Sigmoid colon (tissue), 7 donors: ENCODE data around the gene GTSE1. TPM values are rescaled to one million over a fixed set of nuclear protein-coding genes. Genes with fewer than 3 reads are reported as not detected.

ENCODE experiments used
- DNase-seq: peaks from one replicate; pipeline ENCODE4 v3.0.0-alpha.2; 2019
- H3K27ac ChIP-seq, 4 donors: fragments of 200-600 bp; sonication (generic); one replicate each; pipeline ENCODE4 v1.5.1; 2016 to 2019; ENCODE audit warnings: mild to moderate bottlenecking in 1 of 4
- H3K27me3 ChIP-seq, 3 donors: fragments of 200-600 bp; sonication (generic); one replicate each; pipeline ENCODE4 v1.5.1; 2019; ENCODE audit warnings: mild to moderate bottlenecking in 1 of 3
- H3K36me3 ChIP-seq, 4 donors: fragments of 200-600 bp; sonication (generic); one replicate each; pipeline ENCODE4 v1.5.1; 2016 to 2019
- H3K4me1 ChIP-seq, 4 donors: fragments of 200-600 bp; sonication (generic); one replicate each; pipeline ENCODE4 v1.5.1; 2017 to 2019
- H3K4me3 ChIP-seq, 4 donors: fragments of 200-600 bp; sonication (generic); one replicate each; pipeline ENCODE4 v1.5.1; 2017 to 2019; ENCODE audit warnings: mild to moderate bottlenecking in 2 of 4, moderate library complexity in 1 of 4
- H3K9me3 ChIP-seq, 4 donors: fragments of 200-600 bp in 3 of 4; sonication (generic) in 3 of 4; one replicate each; pipeline versions ENCODE4 v1.5.1 to v1.6.1; 2013 to 2019
- EP300 ChIP-seq, 4 donors: sonication (generic); formaldehyde crosslinking; IDR thresholded peaks; one replicate each; pipeline ENCODE4 v1.6.1; 2017; ENCODE audit warnings: antibody characterized with exemption in 4 of 4
- POLR2A ChIP-seq, 2 donors: fragments of 450-650 bp; IDR thresholded peaks; one replicate each; pipeline ENCODE4 v1.6.1; 2016; ENCODE audit warnings: antibody characterized with exemption in 2 of 2, mild to moderate bottlenecking in 2 of 2, moderate library complexity in 2 of 2
- POLR2AphosphoS5 ChIP-seq, 4 donors: sonication (generic); formaldehyde crosslinking; IDR thresholded peaks; one replicate each; pipeline ENCODE4 v1.6.1; 2017; ENCODE audit warnings: antibody characterized with exemption in 4 of 4
- WGBS, 2 donors: extraction: QIAGEN DNeasy Blood & Tissue Kit; methylation state at CpG; one replicate each; pipeline ENCODE4 v1.1.7; 2013; 5-methylcytosine and 5-hydroxymethylcytosine counted together
- intact Hi-C: fragments of 100-400 bp; cut with DNase I; formaldehyde crosslinking; loops from one replicate; pipeline ENCODE4 v1.15.1; 2023
- polyA plus RNA-seq, 3 donors: library from polyadenylated mRNA; stranded (reverse); fragments of 200-250 nt; gene quantifications; one replicate each; pipeline ENCODE4 v1.2.3, GENCODE V29; 2013
- total RNA-seq, 4 donors: library from RNA; depleted of rRNA; stranded (reverse); fragments of >200 nt; gene quantifications; one replicate each; pipeline ENCODE4 v1.1.0, GENCODE V29; 2016
- TF ChIP-seq, protein P1 (sequence below), 4 experiments: fragments of 450-650 bp in 3 of 4; fragments of 200-600 bp in 1 of 4; IDR thresholded peaks; one replicate each; pipeline ENCODE4 v1.5.1; 2016 to 2019; ENCODE audit warnings: antibody characterized with exemption in 4 of 4, mild to moderate bottlenecking in 3 of 4, moderate library complexity in 2 of 4
- donor health status: healthy with polysubstance abuse.
- donor health status: Bipolar disorder and iron deficiency.
- donor health status: healthy.

GTSE1 gene
- total and polyA plus RNA-seq, 7 donors, result 0.27 to 14.3 (median 0.99) TPM; not detected in 1

DNA sequence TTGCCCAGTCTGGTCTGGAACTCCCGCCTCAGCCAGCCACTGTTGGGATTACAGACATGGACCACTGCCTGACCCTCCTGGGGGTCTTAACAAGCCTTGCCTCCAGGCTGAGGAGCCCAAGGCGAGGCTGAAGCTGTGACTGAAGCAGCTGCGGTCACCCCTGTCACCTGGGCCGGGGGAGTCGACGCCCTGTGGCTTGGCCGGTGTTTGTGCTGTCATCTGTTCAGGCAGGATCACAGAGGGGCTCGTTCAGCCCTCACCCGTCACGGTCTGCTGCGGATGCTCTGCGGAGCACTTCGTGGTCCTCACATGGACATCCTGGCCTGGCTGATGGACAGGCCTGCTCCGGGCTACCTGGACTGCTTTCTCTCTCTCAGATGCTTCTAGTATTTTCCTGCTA, 62.7 kb downstream of the GTSE1 start:
- WGBS, 2 donors, result 91 to 93% methylated on average over 14 of the region's 14 CpGs
- DNase-seq, result no peak
- Histone ChIP-seq H3K27me3 (peaks cover 0 to 11% (median 0%) of the 10 kb centered on the region in 3 donors), H3K4me3 (no peak overlapping the region), H3K9me3 (no peaks in the 10 kb centered on the region), H3K4me1 (no peaks in the 10 kb centered on the region), H3K27ac (no peak overlapping the region), H3K36me3 (peaks cover 0 to 30% (median 6%) of the 10 kb centered on the region in 4 donors)
- TF ChIP-seq, protein P1, sequence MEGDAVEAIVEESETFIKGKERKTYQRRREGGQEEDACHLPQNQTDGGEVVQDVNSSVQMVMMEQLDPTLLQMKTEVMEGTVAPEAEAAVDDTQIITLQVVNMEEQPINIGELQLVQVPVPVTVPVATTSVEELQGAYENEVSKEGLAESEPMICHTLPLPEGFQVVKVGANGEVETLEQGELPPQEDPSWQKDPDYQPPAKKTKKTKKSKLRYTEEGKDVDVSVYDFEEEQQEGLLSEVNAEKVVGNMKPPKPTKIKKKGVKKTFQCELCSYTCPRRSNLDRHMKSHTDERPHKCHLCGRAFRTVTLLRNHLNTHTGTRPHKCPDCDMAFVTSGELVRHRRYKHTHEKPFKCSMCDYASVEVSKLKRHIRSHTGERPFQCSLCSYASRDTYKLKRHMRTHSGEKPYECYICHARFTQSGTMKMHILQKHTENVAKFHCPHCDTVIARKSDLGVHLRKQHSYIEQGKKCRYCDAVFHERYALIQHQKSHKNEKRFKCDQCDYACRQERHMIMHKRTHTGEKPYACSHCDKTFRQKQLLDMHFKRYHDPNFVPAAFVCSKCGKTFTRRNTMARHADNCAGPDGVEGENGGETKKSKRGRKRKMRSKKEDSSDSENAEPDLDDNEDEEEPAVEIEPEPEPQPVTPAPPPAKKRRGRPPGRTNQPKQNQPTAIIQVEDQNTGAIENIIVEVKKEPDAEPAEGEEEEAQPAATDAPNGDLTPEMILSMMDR (IDR thresholded peaks at IDR 0.05), result no peak
- TF ChIP-seq EP300 (IDR thresholded peaks at IDR 0.05) (no peak), POLR2A (IDR thresholded peaks at IDR 0.05) (no peak), POLR2AphosphoS5 (IDR thresholded peaks at IDR 0.05) (no peak)
- intact Hi-C loops, result no loop called here

DNA sequence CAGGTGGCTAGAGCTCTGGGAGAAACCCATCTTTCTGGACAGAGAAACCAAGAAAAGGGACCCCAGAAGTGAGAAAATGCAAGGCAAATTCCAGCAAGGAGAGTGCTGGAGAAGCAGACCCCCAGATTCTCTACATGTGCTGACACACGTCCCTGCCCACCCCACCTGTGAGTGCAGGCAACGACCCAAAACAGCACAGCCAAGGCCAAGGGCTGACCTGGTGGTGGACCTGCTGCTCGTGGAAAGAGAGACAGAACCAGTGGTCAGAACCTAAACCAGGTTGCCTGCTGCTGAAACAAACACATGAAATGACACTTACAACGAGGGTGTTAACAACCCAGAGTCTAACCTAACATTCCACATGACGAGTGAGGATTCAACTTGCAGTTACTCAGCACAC, 63.4 kb downstream of the GTSE1 start:
- Histone ChIP-seq H3K4me3 (no peak overlapping the region), H3K9me3 (no peaks in the 10 kb centered on the region), H3K4me1 (no peaks in the 10 kb centered on the region), H3K27me3 (peaks cover 0 to 18% (median 0%) of the 10 kb centered on the region in 3 donors), H3K36me3 (peaks cover 0 to 24% (median 6%) of the 10 kb centered on the region in 4 donors), H3K27ac (no peak overlapping the region)
- intact Hi-C loops, result no loop called here
- no peak for DNase-seq
- WGBS, 2 donors, result 89 to 94% methylated on average over 5 of the region's 5 CpGs
- TF ChIP-seq, protein P1 (IDR thresholded peaks at IDR 0.05), result no peak
- TF ChIP-seq POLR2AphosphoS5 (IDR thresholded peaks at IDR 0.05), result no peak
- no peak for TF ChIP-seq EP300 (IDR thresholded peaks at IDR 0.05)

DNA sequence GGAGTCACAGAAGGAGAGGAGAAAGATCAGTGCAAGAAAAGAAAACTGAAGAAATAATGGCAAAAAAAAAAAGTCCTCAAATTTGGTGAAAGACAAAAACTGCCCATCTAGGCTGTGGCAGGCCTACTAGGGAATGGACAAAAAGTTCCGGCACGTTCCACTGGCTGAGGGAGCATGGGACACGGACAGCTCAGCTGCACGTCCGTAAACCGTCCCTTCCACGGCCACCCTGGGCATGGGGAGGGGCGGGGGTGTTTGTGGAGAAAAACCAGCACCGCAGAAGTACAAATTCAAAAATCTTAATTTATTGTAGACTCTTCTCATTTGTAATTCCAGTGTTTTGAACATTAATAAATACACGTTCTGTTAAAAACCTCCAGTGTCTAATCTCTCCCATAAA, 64.2 kb downstream of the GTSE1 start:
- peaks cover 0 to 21% (median 0%) of the 10 kb centered on the region in 3 donors for H3K27me3 ChIP-seq
- H3K4me3 ChIP-seq, result no peak overlapping the region
- 87 to 94% methylated on average over 10 of the region's 10 CpGs for WGBS, 2 donors
- H3K27ac ChIP-seq, result no peak overlapping the region
- H3K36me3 ChIP-seq, result peaks cover 0 to 16% (median 5%) of the 10 kb centered on the region in 4 donors
- DNase-seq, result no peak
- no peak for TF ChIP-seq POLR2AphosphoS5 (IDR thresholded peaks at IDR 0.05)
- no peaks in the 10 kb centered on the region for H3K9me3 ChIP-seq
- H3K4me1 ChIP-seq, result no peaks in the 10 kb centered on the region
- intact Hi-C loops, result no loop called here

DNA sequence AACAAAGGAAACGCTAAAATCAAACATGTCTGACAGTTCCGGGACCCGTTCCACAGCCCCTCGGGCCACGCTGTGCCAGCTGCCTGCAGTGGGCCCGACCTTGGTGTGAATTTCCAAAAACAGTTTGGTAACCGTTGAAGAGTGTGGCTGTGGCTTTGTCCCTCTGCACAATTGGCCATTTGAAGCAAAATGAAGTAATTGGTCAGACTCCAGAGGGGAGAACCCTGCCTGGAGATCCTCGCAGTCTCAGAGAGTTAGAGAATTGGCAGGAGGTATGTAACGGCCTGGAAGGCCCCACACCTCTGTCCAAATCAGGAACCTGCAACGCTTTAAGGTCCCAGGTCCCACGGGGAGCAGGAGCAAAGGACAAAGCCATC, 65.1 kb downstream of the GTSE1 start:
- 77 to 81% methylated on average over 11 of the region's 11 CpGs for WGBS, 2 donors
- H3K27me3 ChIP-seq, result peaks cover 4 to 28% (median 6%) of the 10 kb centered on the region in 3 donors
- H3K4me1 ChIP-seq, result no peaks in the 10 kb centered on the region
- H3K4me3 ChIP-seq, result no peak overlapping the region
- no peaks in the 10 kb centered on the region for H3K9me3 ChIP-seq
- TF ChIP-seq EP300 (IDR thresholded peaks at IDR 0.05) (no peak), POLR2A (IDR thresholded peaks at IDR 0.05) (no peak), POLR2AphosphoS5 (IDR thresholded peaks at IDR 0.05) (no peak)
- TF ChIP-seq, protein P1 (IDR thresholded peaks at IDR 0.05), result no peak
- peaks cover 0 to 7% (median 2%) of the 10 kb centered on the region in 4 donors for H3K36me3 ChIP-seq
- intact Hi-C loops, result no loop called here
- no peak overlapping the region for H3K27ac ChIP-seq
- DNase-seq, result no peak

DNA sequence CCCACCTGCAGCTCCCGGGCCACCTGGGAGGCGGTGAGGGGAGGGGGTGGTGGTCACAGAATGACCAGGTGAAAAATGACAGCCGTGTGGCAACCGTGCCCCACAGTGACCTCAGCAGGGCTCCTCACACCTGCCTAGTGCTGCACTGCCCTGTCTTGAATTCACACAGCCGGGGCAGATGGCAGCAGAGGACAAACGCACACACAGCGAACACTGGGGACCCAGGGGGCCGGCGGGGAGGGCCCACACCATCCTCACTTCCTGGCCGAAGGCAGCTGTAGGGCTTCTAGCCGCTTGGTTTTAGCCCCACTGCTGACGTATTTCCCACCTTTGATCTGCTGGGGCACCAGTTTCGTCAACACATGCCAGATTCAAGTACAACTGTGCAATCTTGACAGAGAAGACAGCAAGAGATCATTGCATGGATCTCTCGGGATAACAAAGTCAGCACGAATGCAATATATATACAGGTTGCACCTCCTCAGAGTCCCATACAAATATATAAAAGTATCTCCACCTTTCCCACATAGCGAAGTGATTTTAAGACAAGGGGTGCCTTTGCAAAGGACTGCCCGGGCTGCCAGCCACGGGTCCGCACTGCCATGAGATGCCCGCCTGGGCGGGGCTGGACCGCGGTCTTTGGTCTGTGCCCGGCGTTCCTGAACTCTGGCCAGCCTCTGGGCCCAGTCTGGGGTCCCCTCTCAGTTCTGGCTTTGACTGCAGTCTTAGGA, 65.7 kb downstream of the GTSE1 start:
- Histone ChIP-seq H3K36me3 (peaks cover 0 to 1% (median 0%) of the 10 kb centered on the region in 4 donors), H3K4me1 (no peaks in the 10 kb centered on the region), H3K4me3 (no peak overlapping the region), H3K27me3 (peaks cover 4 to 34% (median 11%) of the 10 kb centered on the region in 3 donors), H3K27ac (no peak overlapping the region), H3K9me3 (no peaks in the 10 kb centered on the region)
- no peak for TF ChIP-seq POLR2AphosphoS5 (IDR thresholded peaks at IDR 0.05)
- TF ChIP-seq POLR2A (IDR thresholded peaks at IDR 0.05), result no peak
- TF ChIP-seq, protein P1 (IDR thresholded peaks at IDR 0.05), result no peak
- TF ChIP-seq EP300 (IDR thresholded peaks at IDR 0.05), result no peak
- 59 to 68% methylated on average over 25 of the region's 25 CpGs for WGBS, 2 donors
- intact Hi-C loops, result no loop called here
- no peak for DNase-seq
